ENCODE results near the gene FBXW2. TPM values are rescaled to one million over a fixed set of nuclear protein-coding genes. Genes with fewer than 3 reads are reported as not detected.
A peak's percentile ranks its signal among the peaks of the same experiment; 100 is the strongest.

FBXW2 gene
- total RNA-seq, 6 donors from 2014 or later, result 42.2 to 149 (median 79.7) TPM

DNA sequence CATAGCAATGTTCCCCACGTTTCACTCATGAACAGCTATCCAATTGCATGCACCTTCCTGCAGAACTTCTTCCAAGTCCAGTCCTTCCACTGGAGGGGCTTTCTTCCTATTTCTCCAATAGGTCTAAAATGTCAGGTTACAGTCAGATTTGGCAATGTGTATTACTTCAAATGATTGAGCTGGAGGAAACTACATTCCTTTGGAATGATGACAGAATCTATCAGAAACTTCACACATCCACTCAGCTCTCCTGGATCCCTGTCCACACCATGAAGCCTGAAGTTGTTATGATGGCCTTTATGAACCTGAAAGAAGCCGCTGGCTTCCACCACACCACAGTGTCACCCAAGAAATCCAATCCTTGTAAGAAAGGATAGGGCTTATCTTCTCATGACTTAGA, 32.2 kb downstream of the FBXW2 start:
- no peak overlapping the region for H3K4me3 ChIP-seq
- no peaks in the 10 kb centered on the region for H3K9me3 ChIP-seq
- H3K27me3 ChIP-seq, result no peaks in the 10 kb centered on the region
- H3K36me3 ChIP-seq, result peaks cover 8 to 64% (median 43%) of the 10 kb centered on the region in 4 donors
- WGBS, 2 donors, result 77 to 78% methylated on average over 2 of the region's 2 CpGs
- peaks cover 3 to 11% (median 6%) of the 10 kb centered on the region in 4 donors for H3K4me1 ChIP-seq
- ATAC-seq (ENCODE audit: low FRiP score in 2 of 2) (no peak), DNase-seq (no peak)
- TF ChIP-seq, protein P1, sequence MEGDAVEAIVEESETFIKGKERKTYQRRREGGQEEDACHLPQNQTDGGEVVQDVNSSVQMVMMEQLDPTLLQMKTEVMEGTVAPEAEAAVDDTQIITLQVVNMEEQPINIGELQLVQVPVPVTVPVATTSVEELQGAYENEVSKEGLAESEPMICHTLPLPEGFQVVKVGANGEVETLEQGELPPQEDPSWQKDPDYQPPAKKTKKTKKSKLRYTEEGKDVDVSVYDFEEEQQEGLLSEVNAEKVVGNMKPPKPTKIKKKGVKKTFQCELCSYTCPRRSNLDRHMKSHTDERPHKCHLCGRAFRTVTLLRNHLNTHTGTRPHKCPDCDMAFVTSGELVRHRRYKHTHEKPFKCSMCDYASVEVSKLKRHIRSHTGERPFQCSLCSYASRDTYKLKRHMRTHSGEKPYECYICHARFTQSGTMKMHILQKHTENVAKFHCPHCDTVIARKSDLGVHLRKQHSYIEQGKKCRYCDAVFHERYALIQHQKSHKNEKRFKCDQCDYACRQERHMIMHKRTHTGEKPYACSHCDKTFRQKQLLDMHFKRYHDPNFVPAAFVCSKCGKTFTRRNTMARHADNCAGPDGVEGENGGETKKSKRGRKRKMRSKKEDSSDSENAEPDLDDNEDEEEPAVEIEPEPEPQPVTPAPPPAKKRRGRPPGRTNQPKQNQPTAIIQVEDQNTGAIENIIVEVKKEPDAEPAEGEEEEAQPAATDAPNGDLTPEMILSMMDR (IDR thresholded peaks at IDR 0.05), result no peak
- no peak for TF ChIP-seq POLR2A (IDR thresholded peaks at IDR 0.05)
- no peak for TF ChIP-seq EP300 (IDR thresholded peaks at IDR 0.05)
- TF ChIP-seq POLR2AphosphoS5 (IDR thresholded peaks at IDR 0.05), result no peak
- no peak overlapping the region for H3K27ac ChIP-seq

DNA sequence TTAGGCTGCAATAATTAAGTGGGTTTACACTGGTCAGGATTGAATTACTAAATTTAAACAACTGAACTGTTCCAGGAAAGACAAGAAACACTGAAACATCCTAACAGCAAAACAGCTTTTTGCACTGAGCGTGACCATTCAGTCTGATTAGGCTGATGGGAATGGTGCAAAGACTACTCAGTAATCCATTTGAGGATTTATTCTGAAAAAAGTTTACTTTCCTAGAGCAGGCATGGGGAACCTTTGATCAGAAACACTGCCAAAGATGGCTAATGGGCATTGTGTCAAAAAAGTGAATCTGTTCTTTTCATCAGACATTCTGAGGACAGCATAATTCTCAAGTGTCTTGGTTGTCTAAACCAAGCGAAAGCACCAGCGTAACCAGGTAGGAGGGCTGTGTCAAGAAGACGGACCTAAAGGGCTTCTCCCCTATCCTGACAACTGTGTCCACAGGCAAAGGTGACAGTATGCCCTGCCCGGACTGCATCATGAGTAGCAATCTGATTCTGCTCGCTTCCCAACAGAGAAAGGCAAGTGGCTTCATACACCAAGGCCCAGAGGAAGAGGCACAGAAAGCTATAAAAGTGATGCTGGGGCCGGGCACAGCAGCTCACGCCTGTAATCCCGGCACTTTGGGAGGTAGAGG, 33.3 kb downstream of the FBXW2 start:
- no peak overlapping the region for H3K4me3 ChIP-seq
- no peaks in the 10 kb centered on the region for H3K27me3 ChIP-seq
- no peaks in the 10 kb centered on the region for H3K9me3 ChIP-seq
- peaks cover 3 to 17% (median 9%) of the 10 kb centered on the region in 4 donors for H3K4me1 ChIP-seq
- WGBS, 2 donors, result 91 to 97% methylated on average over 9 of the region's 9 CpGs
- no peak for DNase-seq
- ATAC-seq (ENCODE audit: low FRiP score in 2 of 2), result no peak
- peaks cover 8 to 56% (median 33%) of the 10 kb centered on the region in 4 donors for H3K36me3 ChIP-seq
- no peak overlapping the region for H3K27ac ChIP-seq
- TF ChIP-seq POLR2AphosphoS5 (IDR thresholded peaks at IDR 0.05) (no peak), POLR2A (IDR thresholded peaks at IDR 0.05) (no peak)
- TF ChIP-seq, protein P1 (IDR thresholded peaks at IDR 0.05), result no peak

GRCh38 chr9:120758544-120758943, 34.7 kb downstream of the FBXW2 start:
- Histone ChIP-seq H3K36me3 (peaks cover 0 to 43% (median 20%) of the 10 kb centered on the region in 4 donors), H3K27me3 (no peaks in the 10 kb centered on the region), H3K4me1 (peaks cover 3 to 17% (median 9%) of the 10 kb centered on the region in 4 donors), H3K9me3 (no peaks in the 10 kb centered on the region), H3K4me3 (no peak overlapping the region), H3K27ac (peak overlapping the region in 2 of 4 donors; percentile 33 to 64)
- DNase-seq, result no peak
- no peak for TF ChIP-seq POLR2A (IDR thresholded peaks at IDR 0.05)
- no peak for TF ChIP-seq EP300 (IDR thresholded peaks at IDR 0.05)
- no peak for TF ChIP-seq POLR2AphosphoS5 (IDR thresholded peaks at IDR 0.05)
- no peak for ATAC-seq (ENCODE audit: low FRiP score in 2 of 2)
- 84 to 89% methylated on average over 3 of the region's 3 CpGs for WGBS, 2 donors

DNA sequence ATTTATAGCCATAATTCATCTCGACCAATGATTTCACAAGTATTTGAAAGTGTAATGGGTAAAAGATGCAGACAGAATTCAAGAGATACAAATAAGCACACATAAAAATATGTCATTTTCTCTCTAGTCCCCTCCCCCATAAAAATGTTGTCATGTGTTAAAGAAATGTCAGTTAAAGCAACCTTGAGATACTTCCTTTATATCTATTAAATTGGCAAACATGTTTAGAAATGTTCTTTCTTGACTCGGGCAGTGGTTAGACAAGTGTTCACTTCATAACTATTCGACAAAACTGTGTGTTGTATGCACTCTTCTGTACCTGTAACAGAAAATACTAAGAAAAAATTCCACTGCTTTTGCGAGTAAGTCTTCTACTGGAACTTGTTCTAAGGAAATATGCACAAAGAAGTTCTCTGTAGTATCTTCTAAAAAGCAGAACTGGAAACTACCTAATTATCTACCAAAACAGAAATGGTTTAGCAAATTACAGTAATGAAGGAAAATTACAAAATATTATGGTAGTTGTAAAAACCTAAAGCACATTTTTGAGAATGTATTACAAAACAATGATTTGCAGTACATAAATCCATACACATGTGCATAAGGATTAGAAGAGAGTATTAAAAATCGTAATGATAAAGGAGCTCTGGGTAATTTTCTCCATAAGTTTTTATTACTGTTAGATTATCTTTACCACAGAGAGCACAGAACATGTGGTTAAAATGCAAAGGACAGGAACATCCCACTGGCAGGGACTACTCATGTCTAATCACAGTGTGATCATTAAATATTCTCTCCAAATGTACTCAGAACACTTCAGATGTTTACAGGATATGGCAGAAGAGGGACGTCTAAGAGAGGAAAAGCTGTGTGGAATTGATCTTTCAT, 35.9 kb downstream of the FBXW2 start:
- ATAC-seq (ENCODE audit: low FRiP score in 2 of 2) (no peak), DNase-seq (no peak)
- Histone ChIP-seq H3K36me3 (peaks cover 0 to 30% (median 11%) of the 10 kb centered on the region in 4 donors), H3K27me3 (no peaks in the 10 kb centered on the region), H3K9me3 (no peaks in the 10 kb centered on the region), H3K4me3 (no peak overlapping the region), H3K27ac (peak overlapping the region in 3 of 4 donors; percentile 1 to 64 (median 24)), H3K4me1 (peaks cover 3 to 17% (median 9%) of the 10 kb centered on the region in 4 donors)
- WGBS, 2 donors, result 42 to 51% methylated on average over 6 of the region's 6 CpGs
- TF ChIP-seq, protein P1 (IDR thresholded peaks at IDR 0.05), result no peak
- TF ChIP-seq POLR2A (IDR thresholded peaks at IDR 0.05) (no peak), POLR2AphosphoS5 (IDR thresholded peaks at IDR 0.05) (no peak), EP300 (IDR thresholded peaks at IDR 0.05) (no peak)

- Histone ChIP-seq H3K36me3 (peaks cover 0 to 22% (median 5%) of the 10 kb centered on the region in 4 donors), H3K9me3 (no peaks in the 10 kb centered on the region), H3K27me3 (no peaks in the 10 kb centered on the region), H3K4me3 (no peak overlapping the region), H3K27ac (peak overlapping the region in 2 of 4 donors; percentile 24 to 64), H3K4me1 (peaks cover 3 to 17% (median 9%) of the 10 kb centered on the region in 4 donors)
- ATAC-seq (ENCODE audit: low FRiP score in 2 of 2) (no peak), DNase-seq (no peak)
- TF ChIP-seq, protein P1 (IDR thresholded peaks at IDR 0.05), result no peak
- TF ChIP-seq EP300 (IDR thresholded peaks at IDR 0.05) (no peak), POLR2A (IDR thresholded peaks at IDR 0.05) (no peak), POLR2AphosphoS5 (IDR thresholded peaks at IDR 0.05) (no peak)
- 3 to 26% methylated on average over 1 of the region's 1 CpG for WGBS, 2 donors
Measured at GRCh38 chr9:120756531-120756930, 36.7 kb downstream of the FBXW2 start.

All from upper lobe of left lung (tissue), 6 donors.